Left colon (tissue), 2 donors: ENCODE results near the gene CCM2. TPM values are rescaled to one million over a fixed set of nuclear protein-coding genes. Genes with fewer than 3 reads are reported as not detected.

Source experiments
- ATAC-seq: fragments of 200-7000 bp; cut with Tn5 transposase; one replicate; pipeline ENCODE4 v1.9.1; 2020; ENCODE audit warnings: mild to moderate bottlenecking, moderate library complexity
- DNase-seq, 2 donors: peaks; one replicate each; pipeline ENCODE4 v3.0.0-alpha.2; 2020
- intact Hi-C, 2 donors: fragments of 100-400 bp; cut with DNase I in 1 of 2; cut with micrococcal nuclease in 1 of 2; formaldehyde crosslinking; loops; one replicate each; pipeline versions ENCODE4 v1.11.2 to v1.14.0; 2022; cut with DNase I, micrococcal nuclease
- total RNA-seq, 2 donors: library from RNA; stranded (reverse); fragmentation: NEBNext Ultra II Directional; extraction: Animal tissue kit (Norgen Biotek cat#: 25700); gene quantifications; one replicate each; pipeline ENCODE4 v1.2.1, GENCODE V29; 2021
- donor health status: DM: no; HTN: no; CAD: no.
- donor health status: DM: yes; HTN: yes; CAD: no.

Gene CCM2
- total RNA-seq, 2 donors from 2014 or later: 33.7 to 39.1 TPM

GRCh38 chr7:45069444-45070253, 69.6 kb downstream of the CCM2 start:
- ATAC-seq (no peak), DNase-seq (no peak)
- intact Hi-C loops: no loop called here

- ATAC-seq: no peak
- intact Hi-C loops: no loop called here
- no peak for DNase-seq
Measured at GRCh38 chr7:45070254-45070642, 70.2 kb downstream of the CCM2 start.

GRCh38 chr7:45071528-45071927, 71.5 kb downstream of the CCM2 start:
- intact Hi-C loops: no loop called here
- DNase-seq (no peak), ATAC-seq (no peak)

- ATAC-seq (no peak), DNase-seq (no peak)
- intact Hi-C loops: no loop called here
Measured at GRCh38 chr7:45072131-45073030, 72.4 kb downstream of the CCM2 start.

- ATAC-seq: no peak
- no peak for DNase-seq
- intact Hi-C loops: no loop called here
Measured at GRCh38 chr7:45073031-45073785, 73.2 kb downstream of the CCM2 start.

- intact Hi-C loops: no loop called here
- ATAC-seq (peak; percentile 7), DNase-seq (no peak)
Measured at GRCh38 chr7:45073786-45074527, 74.0 kb downstream of the CCM2 start.

- no peak for ATAC-seq
- intact Hi-C loops: no loop called here
Measured at GRCh38 chr7:45074528-45075354, 74.7 kb downstream of the CCM2 start.

GRCh38 chr7:45075355-45075644, 75.3 kb downstream of the CCM2 start:
- intact Hi-C loops: no loop called here
- ATAC-seq (no peak), DNase-seq (no peak)

More at GRCh38 chr7:45074528-45075354, 74.7 kb downstream of the CCM2 start:
- DNase-seq: no peak

GRCh38 chr7:45075871-45076796, 76.1 kb downstream of the CCM2 start:
- ATAC-seq (no peak), DNase-seq (no peak)
- intact Hi-C loops: no loop called here

GRCh38 chr7:45076946-45077345, 76.9 kb downstream of the CCM2 start:
- no peak for ATAC-seq
- intact Hi-C loops: no loop called here
- no peak for DNase-seq

GRCh38 chr7:45077579-45077978, 77.6 kb downstream of the CCM2 start:
- DNase-seq: no peak
- no peak for ATAC-seq
- intact Hi-C loops: no loop called here

GRCh38 chr7:45078125-45078681, 78.2 kb downstream of the CCM2 start:
- ATAC-seq: no peak
- DNase-seq: no peak
- intact Hi-C loops: no loop called here

- intact Hi-C loops: no loop called here
- DNase-seq (peak in 1 of 2 donors; percentile 22), ATAC-seq (no peak)
Measured at GRCh38 chr7:45080265-45080957, 80.4 kb downstream of the CCM2 start.

GRCh38 chr7:45080958-45081669, 81.1 kb downstream of the CCM2 start:
- ATAC-seq: no peak
- DNase-seq: peak in 1 of 2 donors; percentile 13
- intact Hi-C loops: no loop called here

- ATAC-seq (no peak), DNase-seq (peak in 1 of 2 donors; percentile 19)
- intact Hi-C loops: no loop called here
Measured at GRCh38 chr7:45081670-45081974, 81.6 kb downstream of the CCM2 start.
